Liver (tissue), 3 donors: ENCODE measurements around the gene WASF1.
A peak's percentile ranks its signal among the peaks of the same experiment; 100 is the strongest.

Source experiments
- ATF3 ChIP-seq: IDR thresholded peaks from 2 replicates; pipeline ENCODE4 v1.6.1; 2016; ENCODE audit warnings: antibody characterized with exemption
- CTCF ChIP-seq: fragments of 150-350 bp; IDR thresholded peaks from 2 replicates; pipeline ENCODE4 v1.5.1; 2017; ENCODE audit warnings: improper control_type of control experiment, low read depth, low read length; ENCODE audit not compliant: missing input control
- EGR1 ChIP-seq, 2 donors: IDR thresholded peaks; 2 replicates each; pipeline ENCODE4 v1.6.1; 2016 to 2018; ENCODE audit warnings: antibody characterized with exemption in 2 of 2, low read depth in 2 of 2
- FOXA1 ChIP-seq: IDR thresholded peaks from 2 replicates; pipeline ENCODE4 v1.6.1; 2016; ENCODE audit warnings: antibody characterized with exemption
- GABPA ChIP-seq, 2 donors: IDR thresholded peaks in 1 of 2; conservative IDR thresholded peaks in 1 of 2; 2 replicates each; pipeline ENCODE4 v1.6.1; 2016; ENCODE audit warnings: antibody characterized with exemption in 2 of 2, mild to moderate bottlenecking in 1 of 2, moderate library complexity in 1 of 2
- HNF4G ChIP-seq: IDR thresholded peaks from 2 replicates; pipeline ENCODE4 v1.6.1; 2016; ENCODE audit warnings: antibody characterized with exemption
- JUND ChIP-seq, 2 donors: IDR thresholded peaks; 2 replicates each; pipeline ENCODE4 v1.6.1; 2016; ENCODE audit warnings: antibody characterized with exemption in 2 of 2
- MAX ChIP-seq: IDR thresholded peaks from 2 replicates; pipeline ENCODE4 v1.6.1; 2016; ENCODE audit warnings: antibody characterized with exemption
- RAD21 ChIP-seq, 2 donors: IDR thresholded peaks; 2 replicates each; pipeline ENCODE4 v1.6.1; 2016; ENCODE audit warnings: antibody characterized with exemption in 2 of 2, mild to moderate bottlenecking in 2 of 2
- REST ChIP-seq: IDR thresholded peaks from 2 replicates; pipeline ENCODE4 v1.6.1; 2016; ENCODE audit warnings: antibody characterized with exemption, mild to moderate bottlenecking
- SP1 ChIP-seq: IDR thresholded peaks from 2 replicates; pipeline ENCODE4 v1.6.1; 2018; ENCODE audit warnings: antibody characterized with exemption, mild to moderate bottlenecking
- TAF1 ChIP-seq: conservative IDR thresholded peaks from 2 replicates; pipeline ENCODE4 v1.6.1; 2016; ENCODE audit warnings: antibody characterized with exemption, mild to moderate bottlenecking
- YY1 ChIP-seq: IDR thresholded peaks from 2 replicates; pipeline ENCODE4 v1.6.1; 2016; ENCODE audit warnings: antibody characterized with exemption, mild to moderate bottlenecking
- ZBTB33 ChIP-seq: IDR thresholded peaks from 2 replicates; pipeline ENCODE4 v1.6.1; 2016; ENCODE audit warnings: antibody characterized with exemption
- donor health status: healthy.
- donor health status: healthy.

GRCh38 chr6:110178626-110179405 is 654 bp downstream of the WASF1 start:
- TF ChIP-seq MAX (no peak), CTCF (peak; percentile 63), REST (no peak), ZBTB33 (no peak), RAD21 (IDR thresholded peaks at IDR 0.05) (peak; percentile 87 to 88), TAF1 (no peak), SP1 (no peak), YY1 (peak; percentile 91), EGR1 (IDR thresholded peaks at IDR 0.05; ENCODE audit: low read depth in 2 of 2) (no peak), FOXA1 (no peak), ATF3 (no peak), JUND (IDR thresholded peaks at IDR 0.05) (no peak), HNF4G (no peak), GABPA (IDR thresholded peaks at IDR 0.05 in 1 of 2, conservative IDR thresholded peaks at IDR 0.05 in 1 of 2) (no peak)
